ENCODE results near the gene EIF3K.

EIF3K gene

DNA sequence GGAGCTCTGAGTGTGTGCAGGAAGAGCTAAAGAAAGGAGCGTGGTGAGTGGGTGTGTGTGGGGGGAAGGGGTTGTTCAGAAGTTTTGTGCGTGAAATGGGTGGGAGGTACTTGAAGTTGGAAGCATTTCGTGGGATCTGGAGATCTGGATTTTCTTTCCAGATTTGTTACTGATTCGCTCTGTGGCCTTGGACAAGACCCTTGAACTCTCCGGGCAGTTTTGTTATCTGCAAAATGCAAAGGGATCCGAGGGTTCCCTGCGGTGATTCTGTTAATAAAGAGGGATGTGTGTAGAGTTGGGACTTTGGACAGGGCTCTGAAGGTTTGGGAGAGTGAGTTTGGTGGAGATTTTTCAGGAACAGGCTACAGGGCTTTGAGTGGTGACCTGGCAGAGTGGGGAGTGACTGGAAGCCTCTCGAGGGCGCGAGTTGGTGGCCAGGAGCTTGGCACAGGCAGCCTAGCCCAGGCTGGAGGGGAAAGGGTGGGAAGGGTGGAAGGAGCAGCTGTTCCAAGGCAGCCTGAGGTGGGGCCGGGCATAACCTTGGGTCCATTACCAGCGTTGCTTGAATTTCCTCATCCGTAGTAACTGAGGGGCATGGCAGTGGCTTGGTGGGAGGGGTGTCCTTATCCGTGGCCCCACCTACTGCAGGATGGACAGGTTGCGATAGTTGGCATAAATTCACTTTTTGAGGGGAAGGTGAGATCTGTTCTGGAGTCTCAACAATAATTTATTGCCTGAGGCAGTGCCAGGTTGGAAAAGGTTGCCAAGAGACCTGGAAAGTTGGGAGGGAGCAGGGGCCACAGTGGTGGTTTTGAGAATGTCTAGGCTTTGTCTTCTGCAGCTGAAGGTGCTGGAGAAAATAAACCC lies 30.6 kb downstream of the EIF3K start:
- peak; percentile 33 for DNase-seq (ENCODE audit: low spot score)

DNA sequence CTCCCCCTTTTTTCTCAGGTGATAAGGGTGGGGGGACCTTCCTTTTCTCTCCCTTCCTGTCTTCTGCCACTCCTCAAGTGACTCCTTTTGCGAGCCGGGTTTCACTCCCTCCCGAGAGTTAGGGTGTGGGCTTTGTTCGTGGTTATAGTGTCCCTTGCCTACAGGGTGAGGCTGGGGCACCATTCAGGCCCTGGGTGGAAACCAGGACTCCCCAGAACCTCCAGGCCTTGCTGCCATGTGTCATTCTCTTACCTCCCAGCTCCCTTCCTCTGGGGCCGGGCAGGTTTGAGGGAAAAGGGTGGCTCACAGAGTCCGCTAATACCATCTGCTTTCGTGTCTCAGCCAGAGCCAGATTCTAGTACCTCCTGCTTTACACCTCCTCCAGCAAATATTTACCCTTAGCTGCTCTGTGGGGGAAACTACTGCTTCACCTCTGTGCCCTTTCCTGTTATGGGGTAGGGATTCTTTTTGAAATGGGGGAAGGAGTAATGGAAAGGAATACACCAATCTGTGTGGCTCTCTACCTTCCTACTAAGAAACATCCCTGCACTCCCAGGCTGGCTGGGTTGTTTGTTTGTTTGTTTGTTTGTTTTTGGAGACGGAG lies 31.3 kb downstream of the EIF3K start:
- peak; percentile 24 for DNase-seq (ENCODE audit: low spot score)

DNA sequence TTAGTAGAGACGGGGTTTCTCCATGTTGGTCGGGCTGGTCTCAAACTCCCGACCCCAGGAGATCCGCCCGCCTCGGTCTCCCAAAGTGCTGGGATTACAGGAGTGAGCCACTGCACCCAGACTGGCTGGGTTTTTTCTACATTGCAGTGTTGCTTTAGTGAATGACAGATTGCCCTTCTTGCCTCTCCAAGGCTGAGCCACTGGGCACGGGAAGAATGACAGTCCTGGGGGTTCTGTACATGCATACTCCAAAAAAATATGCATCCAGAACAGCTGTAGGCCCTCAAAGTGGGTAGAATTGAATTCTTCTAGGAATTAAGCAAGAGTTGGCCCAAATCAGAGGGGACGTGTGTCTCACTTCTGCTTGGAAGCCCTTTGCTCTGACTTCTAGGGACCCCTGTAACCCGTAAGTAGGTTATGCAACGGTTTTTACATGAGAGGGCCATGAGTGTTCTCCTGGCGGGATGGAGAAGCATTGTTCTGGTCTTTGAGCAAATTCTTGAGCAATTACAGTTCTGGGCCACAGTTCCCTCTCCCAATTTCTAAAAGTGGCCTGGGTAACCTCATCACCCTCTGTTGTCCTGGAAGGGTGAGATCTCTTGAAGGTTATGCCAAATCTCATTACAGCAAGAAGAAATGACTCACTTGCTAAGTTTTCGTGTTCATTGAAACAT lies 32.1 kb downstream of the EIF3K start:
- no peak for DNase-seq (ENCODE audit: low spot score)

DNA sequence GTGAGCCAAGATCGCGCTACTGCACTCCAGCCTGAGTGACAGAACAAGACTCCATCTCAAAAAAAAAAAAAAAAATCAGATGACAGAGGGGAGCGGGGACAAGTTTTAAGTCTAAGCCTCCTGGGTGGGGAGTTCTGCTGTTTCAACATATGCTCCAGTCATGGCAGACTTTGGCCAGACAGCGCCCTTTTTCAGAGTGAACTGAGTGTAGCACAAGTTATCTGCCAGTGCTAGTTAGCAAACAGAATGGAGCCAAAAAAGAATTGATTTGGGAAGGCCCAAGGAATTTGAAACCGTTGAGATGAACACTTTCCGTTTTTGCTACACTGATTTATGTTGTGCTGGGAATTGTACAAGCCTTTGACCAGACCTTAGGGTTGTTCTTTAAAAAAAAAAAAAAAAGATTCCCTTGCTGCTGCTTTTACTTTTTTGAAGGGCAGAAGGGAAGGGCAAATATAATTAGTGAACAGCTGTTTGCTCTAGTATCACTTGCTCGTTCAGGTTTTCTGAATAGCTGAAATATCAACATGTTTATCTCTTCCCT lies 34.1 kb downstream of the EIF3K start:
- peak; percentile 73 for DNase-seq (ENCODE audit: low spot score)

DNA sequence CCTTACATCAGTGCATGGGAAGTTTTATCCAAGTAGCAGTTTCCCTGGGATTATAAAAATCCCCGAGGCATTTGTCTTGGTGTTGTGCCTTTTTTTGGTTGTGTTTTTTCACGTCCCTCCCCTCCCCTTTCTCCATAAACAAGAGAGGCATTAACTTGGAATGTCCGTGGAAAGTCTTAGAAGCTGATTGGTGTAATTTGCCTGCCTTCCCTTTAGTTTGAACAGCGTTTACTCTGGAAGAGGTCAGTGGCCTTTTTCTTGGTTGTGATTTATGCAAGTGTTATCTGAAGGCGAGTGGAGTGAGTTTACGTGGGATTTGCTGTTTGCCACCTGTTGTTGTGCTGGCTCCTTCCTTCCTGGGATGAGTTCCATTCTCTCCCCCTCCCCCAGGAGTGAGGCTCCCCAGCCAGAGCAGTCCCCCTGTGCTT lies 35.7 kb downstream of the EIF3K start:
- no peak for DNase-seq (ENCODE audit: low spot score)

DNA sequence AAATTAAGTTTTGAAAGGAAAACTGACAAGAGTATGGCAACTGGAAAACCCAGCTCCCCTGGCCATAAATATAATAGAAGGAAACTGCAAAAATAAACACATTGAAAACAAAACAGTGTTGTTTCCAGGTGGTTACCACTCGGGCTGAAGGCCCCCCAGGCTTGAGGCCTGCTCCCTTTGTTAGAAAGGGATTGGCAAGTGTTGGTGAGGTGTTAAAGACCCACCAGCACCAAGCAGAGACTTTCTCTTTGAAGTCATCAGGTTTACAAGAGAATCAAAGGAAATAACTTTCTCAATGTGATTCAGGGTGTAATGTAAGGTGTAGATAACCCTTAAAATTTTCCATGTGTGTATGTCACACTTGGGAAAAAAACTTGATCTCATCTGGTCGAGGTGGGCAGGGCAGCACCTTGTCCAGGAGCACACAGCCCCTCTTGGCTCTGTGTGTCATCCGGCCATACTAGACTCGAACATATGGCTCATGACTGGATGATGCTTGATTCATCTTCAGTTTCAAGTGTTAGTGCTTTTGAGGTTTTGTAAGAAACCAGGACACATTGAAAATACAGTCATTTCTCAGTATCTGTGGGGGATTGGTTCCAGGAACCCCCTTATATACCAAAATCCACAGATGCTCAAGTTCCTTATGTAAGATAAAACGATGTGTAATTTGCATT lies 36.3 kb downstream of the EIF3K start:
- no peak for DNase-seq (ENCODE audit: low spot score)

DNA sequence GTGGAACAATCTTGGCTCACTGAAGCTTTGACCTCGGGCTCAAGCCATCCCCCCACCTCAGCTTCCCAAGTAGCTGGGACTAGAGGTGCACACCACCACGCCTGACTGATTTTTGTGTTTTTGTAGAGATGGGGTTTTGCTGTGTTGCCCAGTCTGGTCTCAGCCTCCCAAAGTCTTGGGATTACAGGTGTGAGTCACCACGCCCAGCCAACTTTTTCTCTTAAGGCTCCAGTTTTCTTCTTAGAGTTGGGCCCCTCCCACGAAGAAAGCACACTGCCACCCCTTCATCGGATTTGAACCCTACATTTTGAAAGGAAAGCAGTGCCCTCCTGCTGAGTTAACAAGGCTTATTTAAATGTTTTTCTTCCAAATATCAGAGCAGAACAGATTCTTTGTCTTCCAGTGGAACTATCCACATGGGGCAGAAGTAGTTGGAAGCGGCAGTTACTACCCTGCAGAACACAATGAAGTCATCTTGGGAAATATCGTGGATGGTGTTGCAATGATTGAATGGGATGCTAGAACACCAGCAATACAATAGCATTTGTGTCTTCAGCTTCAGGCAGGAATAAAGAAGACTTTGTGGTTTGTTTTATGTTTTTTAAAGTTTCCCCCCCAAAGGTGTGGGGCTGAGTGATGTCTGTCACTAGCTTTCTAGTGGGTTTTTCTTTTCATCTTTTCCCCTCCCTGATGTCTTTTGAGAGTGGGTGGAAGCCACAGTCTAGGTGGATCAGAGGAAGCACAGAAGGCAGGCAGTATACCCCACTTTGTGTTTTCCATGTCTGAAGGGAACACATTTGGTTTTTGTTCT lies 37.4 kb downstream of the EIF3K start:
- no peak for DNase-seq (ENCODE audit: low spot score)

DNA sequence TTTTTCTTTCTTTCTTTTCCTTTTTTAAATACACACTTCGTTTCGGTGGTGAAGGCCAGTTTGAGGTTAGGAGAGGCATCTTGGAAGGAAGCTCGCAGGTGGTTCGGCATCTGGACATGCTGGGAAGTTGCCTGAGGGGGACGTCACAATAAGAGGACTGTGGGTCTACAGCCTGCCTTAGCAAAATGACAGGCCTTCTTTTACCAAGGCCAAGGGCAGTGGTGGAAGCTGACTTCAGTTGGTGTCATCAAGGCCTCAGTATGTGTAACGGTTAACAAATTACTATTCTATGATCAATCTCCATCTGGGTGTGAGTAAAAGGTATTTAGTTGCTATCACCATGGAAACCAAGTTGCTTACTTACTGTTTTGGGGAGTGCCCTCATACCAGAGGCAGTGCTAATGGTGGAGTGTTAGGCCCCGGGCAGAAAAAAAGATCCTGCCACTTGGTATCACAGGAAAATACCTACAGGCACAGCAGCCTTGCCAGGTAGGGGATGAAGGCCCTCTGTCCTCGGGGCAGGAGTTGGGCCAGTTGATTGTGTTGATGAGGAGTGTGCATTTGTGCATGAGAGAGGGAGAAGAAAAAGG lies 38.7 kb downstream of the EIF3K start:
- DNase-seq (ENCODE audit: low spot score): no peak

DNA sequence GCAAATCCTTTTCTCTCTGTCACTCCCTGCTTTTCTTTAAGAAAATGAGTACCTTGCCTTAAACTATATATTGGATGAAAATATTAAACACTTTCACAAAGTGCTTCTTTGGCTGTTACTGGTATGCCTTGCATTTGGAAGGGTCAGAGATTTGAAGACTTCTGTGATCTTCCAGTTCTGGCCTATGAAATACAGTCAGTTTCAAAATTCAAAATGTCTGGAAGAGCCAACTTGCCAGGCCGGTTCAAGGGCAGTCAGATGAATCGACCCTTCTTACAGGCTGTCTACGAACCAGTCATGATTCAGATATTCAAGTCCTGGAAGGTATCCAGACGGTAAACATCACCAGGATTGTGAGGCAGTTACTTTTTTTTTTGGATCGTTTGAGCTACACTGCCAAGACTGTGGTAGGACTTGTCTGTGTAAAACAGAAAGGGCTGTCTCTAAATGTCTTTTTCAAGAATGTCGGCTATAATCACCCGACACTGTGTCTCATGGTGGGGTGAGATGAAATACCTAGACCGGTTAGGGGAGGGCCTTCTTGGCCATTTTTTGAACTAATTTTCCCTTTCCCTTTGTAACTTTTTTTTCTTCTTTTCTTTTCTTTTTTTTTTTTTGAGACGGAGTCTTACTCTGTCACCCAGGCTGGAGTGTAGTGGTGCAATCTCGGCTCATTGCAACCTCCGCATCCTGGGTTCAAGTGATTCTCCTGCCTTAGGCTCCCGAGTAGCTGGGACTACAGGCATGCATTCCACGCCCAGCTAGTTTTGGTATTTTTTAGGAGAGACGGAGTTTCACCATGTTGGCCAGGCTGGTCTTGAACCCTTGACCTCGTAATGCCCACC lies 39.7 kb downstream of the EIF3K start:
- DNase-seq (ENCODE audit: low spot score): peak; percentile 71

DNA sequence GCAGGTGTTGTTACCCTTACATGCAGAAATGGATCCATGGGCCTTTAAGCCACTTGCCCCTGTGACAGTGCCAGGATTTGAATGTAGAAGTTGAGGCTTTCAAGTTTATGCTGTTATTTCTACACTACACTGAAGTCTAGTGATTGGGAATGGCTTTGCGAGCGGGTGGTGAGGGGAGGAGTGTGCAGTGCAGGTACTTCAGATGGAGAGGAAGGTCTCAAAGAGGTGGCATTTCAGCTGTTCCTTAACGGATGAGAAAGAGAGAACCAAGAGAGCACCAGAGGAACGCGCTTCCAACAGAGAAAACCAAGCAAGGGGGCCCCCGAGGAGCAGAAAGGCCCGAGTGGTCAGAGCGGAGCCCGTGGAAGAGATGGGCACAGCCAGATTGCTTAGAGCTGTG lies 41.7 kb downstream of the EIF3K start:
- no peak for DNase-seq (ENCODE audit: low spot score)

DNA sequence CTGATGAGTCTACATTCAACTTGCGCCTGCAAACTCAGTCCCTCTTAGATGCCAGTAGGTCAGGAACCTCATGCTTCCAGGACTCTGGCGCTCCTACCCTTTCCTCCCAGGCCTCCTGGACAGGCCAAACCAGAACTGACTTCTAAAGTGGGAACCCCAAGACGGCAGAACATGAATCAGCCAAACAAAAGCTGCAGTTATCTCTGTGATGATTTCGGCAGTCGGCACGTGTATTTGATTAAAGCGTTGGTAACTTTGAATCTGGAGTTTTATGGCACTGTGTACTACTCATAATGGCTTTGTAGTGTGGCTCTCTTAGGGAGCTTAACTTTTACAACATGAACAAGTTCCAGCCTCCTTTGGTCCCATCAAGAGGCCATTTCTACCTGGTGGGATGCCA lies 42.1 kb downstream of the EIF3K start:
- DNase-seq (ENCODE audit: low spot score): no peak

DNA sequence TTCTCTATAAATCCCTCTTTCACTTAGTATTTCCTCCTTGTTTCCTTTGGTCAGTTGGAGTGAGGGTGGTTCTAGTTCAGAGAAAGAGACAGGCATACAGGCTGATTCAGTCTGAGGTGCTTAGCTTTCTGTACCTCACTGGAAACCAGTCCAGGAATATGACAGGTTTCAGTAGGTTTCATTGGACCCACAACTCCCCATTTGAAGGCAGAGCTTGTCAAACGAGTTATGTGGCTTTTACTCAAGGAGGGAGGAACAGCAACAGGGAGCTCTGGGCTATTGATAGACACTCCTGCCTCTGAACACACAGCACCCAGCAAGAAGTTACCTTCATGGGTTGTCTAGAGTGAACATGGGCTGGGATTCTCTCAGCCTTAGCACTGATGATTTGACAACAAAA lies 43.0 kb downstream of the EIF3K start:
- peak; percentile 31 for DNase-seq (ENCODE audit: low spot score)

DNA sequence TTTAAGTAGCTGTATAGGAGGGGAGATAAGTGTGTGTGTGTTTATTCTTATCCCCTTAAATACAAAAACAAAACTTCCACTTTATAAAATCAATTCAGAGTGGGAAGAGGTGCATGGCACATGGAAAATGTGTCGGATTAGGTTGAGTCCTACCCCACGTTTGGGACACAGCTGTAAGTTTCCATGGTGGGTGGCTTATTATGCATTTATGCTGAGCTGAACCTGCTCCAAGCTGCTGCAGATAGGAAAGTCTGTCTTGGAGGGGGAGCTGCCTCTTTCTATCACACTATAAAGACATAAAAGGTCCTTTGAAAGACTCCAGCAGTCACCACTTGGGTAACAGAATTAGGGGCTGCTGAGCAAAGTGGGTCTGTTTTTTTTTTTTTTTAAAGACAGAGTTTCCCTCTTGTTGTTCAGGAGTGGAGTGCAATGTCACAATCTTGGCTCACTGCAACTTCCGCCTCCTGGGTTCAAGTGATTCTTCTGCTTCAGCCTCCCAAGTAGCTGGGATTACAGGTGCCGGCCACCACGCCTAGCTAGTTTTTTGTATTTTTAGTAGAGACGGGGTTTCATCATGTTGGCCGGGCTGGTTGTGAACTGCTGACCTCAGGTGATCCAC lies 43.7 kb downstream of the EIF3K start:
- no peak for DNase-seq (ENCODE audit: low spot score)

DNA sequence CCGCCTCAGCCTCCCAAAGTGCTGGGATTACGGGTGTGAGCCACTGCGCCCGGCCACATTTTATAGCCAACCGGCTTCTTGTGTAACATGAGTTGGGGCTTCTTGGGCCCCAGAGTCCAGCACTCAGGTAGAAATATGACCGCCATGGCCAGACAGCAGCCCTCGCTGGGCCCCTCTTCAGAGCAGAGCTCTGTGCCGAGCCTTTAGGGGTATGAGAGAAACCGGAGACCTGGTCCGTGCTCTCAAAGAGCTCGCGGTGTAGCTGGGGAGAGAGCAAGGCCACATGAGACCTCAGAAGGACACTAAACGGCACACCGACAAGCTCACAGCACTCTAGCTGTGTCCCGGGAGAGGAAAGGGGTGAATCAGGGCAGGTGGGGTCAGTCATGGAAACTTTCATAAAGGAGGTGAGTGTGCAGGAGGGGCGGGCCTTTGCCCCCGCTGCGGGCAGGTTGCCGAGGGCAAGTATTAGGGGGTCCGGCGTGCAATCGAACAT lies 44.2 kb downstream of the EIF3K start:
- no peak for DNase-seq (ENCODE audit: low spot score)

DNA sequence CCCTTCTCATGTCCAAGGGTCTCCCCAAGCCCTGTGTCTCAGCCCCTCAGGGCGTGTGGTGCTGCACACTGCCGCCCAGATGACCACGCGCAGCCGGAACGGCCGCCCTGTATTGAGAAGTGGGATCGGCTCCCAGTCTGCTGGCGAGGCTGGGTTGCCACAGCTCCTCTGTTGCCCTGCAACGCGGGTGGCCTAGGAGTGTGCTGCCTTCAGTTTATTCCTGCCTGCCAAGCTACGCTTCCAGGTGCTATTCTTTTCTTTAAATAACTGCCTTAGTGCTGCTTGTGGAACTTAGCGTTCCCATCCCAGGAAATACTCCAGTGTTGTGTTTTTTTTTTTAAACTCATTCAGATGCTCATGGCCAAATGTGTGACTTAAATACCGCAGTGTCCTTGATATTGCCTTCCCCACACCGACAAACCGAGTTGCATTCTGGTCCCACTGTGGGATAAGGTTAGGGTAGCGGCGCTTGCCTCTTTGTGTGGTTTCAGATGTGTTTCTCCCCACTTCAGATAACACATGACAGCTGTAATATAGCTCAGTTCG lies 45.0 kb downstream of the EIF3K start:
- DNase-seq (ENCODE audit: low spot score): no peak

DNA sequence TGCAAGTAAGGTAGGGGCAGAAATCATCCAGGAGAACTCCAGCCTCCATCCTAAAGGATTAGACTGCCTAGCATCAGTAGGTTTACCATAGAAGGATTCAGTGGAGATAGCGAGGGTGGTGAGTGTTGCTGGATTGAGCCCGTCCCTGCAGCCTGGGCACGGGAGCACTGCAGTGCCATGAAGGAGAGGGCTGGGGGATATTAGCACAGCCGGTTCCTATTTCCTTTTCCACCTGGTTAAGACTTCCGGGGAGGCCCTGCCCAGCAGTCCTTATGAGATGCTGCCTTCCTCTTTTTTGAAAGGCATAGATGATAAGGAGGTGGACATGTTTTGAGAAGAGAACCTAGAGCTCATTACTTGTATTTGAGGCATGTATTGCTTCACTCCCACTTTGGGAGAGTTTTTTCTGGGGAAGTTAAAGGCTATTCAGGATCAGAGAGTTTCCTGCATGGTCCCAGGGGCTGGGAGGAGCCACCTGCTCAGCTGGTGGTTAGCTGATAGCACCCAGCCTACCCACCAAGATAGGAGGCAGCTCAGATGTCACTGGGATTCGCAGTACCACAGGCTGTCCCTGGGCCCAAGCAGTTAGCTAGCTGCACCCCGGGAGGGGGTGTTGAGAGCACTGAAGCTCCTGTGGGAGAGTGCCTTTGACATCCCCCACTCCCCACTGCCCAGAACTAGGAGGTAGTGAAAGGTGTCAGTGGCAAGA lies 45.7 kb downstream of the EIF3K start:
- DNase-seq (ENCODE audit: low spot score): no peak

DNA sequence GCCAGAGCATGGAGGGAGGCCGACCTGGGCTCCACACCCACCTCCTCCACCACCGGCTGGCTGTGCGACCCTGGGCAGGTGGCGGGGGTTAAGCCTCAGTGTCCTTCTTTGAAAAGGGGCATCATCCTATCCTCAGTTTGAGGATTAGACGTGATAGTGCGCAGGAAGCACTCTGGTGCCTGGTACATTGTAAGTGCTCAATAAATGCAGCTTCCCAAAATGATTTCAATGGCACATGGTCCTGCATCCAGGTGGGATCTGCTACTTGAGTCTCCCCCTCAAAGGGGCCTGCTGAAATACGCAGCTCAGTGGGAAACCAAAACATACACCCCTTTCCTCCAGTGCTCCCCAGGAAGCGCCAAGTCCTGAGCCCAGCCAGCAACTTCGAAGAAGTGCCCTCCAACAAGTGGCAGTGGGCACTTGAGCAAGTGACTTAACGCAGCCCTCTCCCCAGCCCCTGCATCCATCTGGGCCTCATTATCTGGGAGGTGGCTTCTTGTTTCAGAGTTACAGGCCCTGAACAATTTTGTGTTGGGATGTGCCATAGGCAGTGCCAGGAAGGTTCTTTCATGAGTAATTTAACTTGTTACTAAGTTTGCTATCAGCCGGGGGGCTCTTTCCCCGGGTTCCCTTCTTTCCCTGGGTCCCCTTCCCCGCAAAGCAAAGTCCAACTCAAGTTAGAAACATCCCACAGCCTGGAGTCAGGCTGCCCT lies 46.4 kb downstream of the EIF3K start:
- no peak for DNase-seq (ENCODE audit: low spot score)

All from HuH-7.5 (cell line).